MM.1S (cell line): ENCODE data around the gene SERPINA9.

ENCODE experiments used
- DNase-seq: peaks from one replicate; pipeline ENCODE4 v3.0.0-alpha.2; 2015
- H2AFZ ChIP-seq: fragments of 300-600 bp; sonication (generic); 2 replicates; pipeline ENCODE4 v1.6.0; 2016; ENCODE audit warnings: antibody characterized with exemption, low read length
- H3F3A ChIP-seq: fragments of 300-600 bp; sonication (generic); 2 replicates; pipeline ENCODE4 v1.6.1; 2016; ENCODE audit warnings: mild to moderate bottlenecking, antibody characterized with exemption, low read length, moderate library complexity, mixed read lengths; ENCODE audit not compliant: insufficient read depth
- H3K27ac ChIP-seq: fragments of 300-600 bp; sonication (generic); 2 replicates; pipeline ENCODE4 v1.5.1; 2016; ENCODE audit warnings: mild to moderate bottlenecking, low read length
- H3K27me3 ChIP-seq: fragments of 300-600 bp; sonication (generic); replicated peaks from 2 replicates; pipeline ENCODE4 v1.6.0; 2016; ENCODE audit warnings: low read length; ENCODE audit not compliant: insufficient read depth
- H3K36me3 ChIP-seq: fragments of 300-600 bp; sonication (generic); replicated peaks from 2 replicates; pipeline ENCODE4 v1.6.1; 2016; ENCODE audit warnings: mild to moderate bottlenecking, low read length, mixed read lengths; ENCODE audit not compliant: insufficient read depth
- H3K4me1 ChIP-seq: fragments of 300-600 bp; sonication (generic); 2 replicates; pipeline ENCODE4 v1.6.1; 2016; ENCODE audit warnings: low read length, mixed read lengths
- H3K4me2 ChIP-seq: fragments of 300-600 bp; sonication (generic); 2 replicates; pipeline ENCODE4 v1.6.0; 2016; ENCODE audit warnings: low read depth, low read length
- H3K4me3 ChIP-seq: fragments of 300-600 bp; sonication (generic); 2 replicates; pipeline ENCODE4 v1.5.1; 2016; ENCODE audit warnings: low read length, mixed read lengths
- H3K79me2 ChIP-seq: fragments of 300-600 bp; sonication (generic); 2 replicates; pipeline ENCODE4 v1.6.1; 2016; ENCODE audit warnings: mixed run types, low read length, mixed read lengths
- H3K9ac ChIP-seq: fragments of 300-600 bp; sonication (generic); 2 replicates; pipeline ENCODE4 v1.6.1; 2016; ENCODE audit warnings: low read length, mixed read lengths
- H3K9me2 ChIP-seq: fragments of 300-600 bp; sonication (generic); replicated peaks from 2 replicates; pipeline ENCODE4 v1.6.1; 2016; ENCODE audit warnings: mild to moderate bottlenecking, low read length, mixed read lengths; ENCODE audit not compliant: insufficient read depth
- H3K9me3 ChIP-seq: fragments of 300-600 bp; sonication (generic); replicated peaks from 2 replicates; pipeline ENCODE4 v1.6.1; 2016; ENCODE audit warnings: mild to moderate bottlenecking, low read length, mixed read lengths; ENCODE audit not compliant: insufficient read depth
- H4K20me1 ChIP-seq: fragments of 300-600 bp; sonication (generic); 2 replicates; pipeline ENCODE4 v1.6.1; 2016; ENCODE audit warnings: mild to moderate bottlenecking, low read length, moderate library complexity, mixed read lengths; ENCODE audit not compliant: insufficient read depth
- CTCF ChIP-seq: fragments of 300-600 bp; sonication (generic); IDR thresholded peaks from 2 replicates; pipeline ENCODE4 v1.5.1; 2016; ENCODE audit warnings: antibody characterized with exemption, low read length, mixed read lengths
- EZH2 ChIP-seq: fragments of 300-600 bp; sonication (generic); optimal IDR thresholded peaks from 2 replicates; pipeline ENCODE3; 2017; ENCODE audit warnings: low read depth, mild to moderate bottlenecking, antibody characterized with exemption, low read length, mixed read lengths
- EZH2phosphoT487 ChIP-seq: fragments of 300-600 bp; sonication (generic); IDR thresholded peaks from 2 replicates; pipeline ENCODE4 v1.6.1; 2018; ENCODE audit warnings: antibody characterized with exemption, low read length

SERPINA9 gene

GRCh38 chr14:94461526-94462218 lies 14.3 kb downstream of the SERPINA9 start:
- Histone ChIP-seq H3K9me2 (no peaks in the 10 kb centered on the region), H3K36me3 (no peaks in the 10 kb centered on the region), H3K9ac (no peak overlapping the region), H3K27ac (no peak overlapping the region), H3K79me2 (no peaks in the 10 kb centered on the region), H3K27me3 (no peaks in the 10 kb centered on the region), H3K4me1 (no peaks in the 10 kb centered on the region), H3K4me2 (no peak overlapping the region), H4K20me1 (no peaks in the 10 kb centered on the region), H3K9me3 (no peaks in the 10 kb centered on the region), H2AFZ (no peak overlapping the region), H3F3A (no peaks in the 10 kb centered on the region), H3K4me3 (no peak overlapping the region)
- no peak for TF ChIP-seq CTCF
- TF ChIP-seq EZH2phosphoT487 = no peak
- TF ChIP-seq EZH2 = no peak
- no peak for DNase-seq

GRCh38 chr14:94460631-94461416 lies 15.2 kb downstream of the SERPINA9 start:
- Histone ChIP-seq H2AFZ (no peak overlapping the region), H3K79me2 (no peaks in the 10 kb centered on the region), H3K36me3 (no peaks in the 10 kb centered on the region), H3K4me3 (no peak overlapping the region), H3K4me2 (no peak overlapping the region), H3K9ac (no peak overlapping the region), H3K27ac (no peak overlapping the region), H3F3A (no peaks in the 10 kb centered on the region), H3K4me1 (no peaks in the 10 kb centered on the region), H3K9me3 (no peaks in the 10 kb centered on the region), H3K9me2 (no peaks in the 10 kb centered on the region), H3K27me3 (no peaks in the 10 kb centered on the region), H4K20me1 (no peaks in the 10 kb centered on the region)
- TF ChIP-seq EZH2phosphoT487 (no peak), CTCF (no peak), EZH2 (no peak)
- no peak for DNase-seq

- no peaks in the 10 kb centered on the region for H3K4me1 ChIP-seq
These were observed 17.3 kb downstream of the SERPINA9 start for GRCh38 chr14:94458558-94459205.

More at GRCh38 chr14:94458558-94459205, 17.3 kb downstream of the SERPINA9 start:
- no peak overlapping the region for H3K4me3 ChIP-seq
- H2AFZ ChIP-seq = no peak overlapping the region
- DNase-seq = no peak
- H4K20me1 ChIP-seq = no peaks in the 10 kb centered on the region
- no peak overlapping the region for H3K27ac ChIP-seq
- no peak overlapping the region for H3K9ac ChIP-seq
- H3K4me2 ChIP-seq = no peak overlapping the region
- no peaks in the 10 kb centered on the region for H3K9me2 ChIP-seq
- TF ChIP-seq CTCF = no peak
- TF ChIP-seq EZH2 = no peak
- no peak for TF ChIP-seq EZH2phosphoT487
- H3K27me3 ChIP-seq = no peaks in the 10 kb centered on the region
- H3K9me3 ChIP-seq = no peaks in the 10 kb centered on the region
- no peaks in the 10 kb centered on the region for H3F3A ChIP-seq
- H3K79me2 ChIP-seq = no peaks in the 10 kb centered on the region
- no peaks in the 10 kb centered on the region for H3K36me3 ChIP-seq
